GM21576 (cell line): ENCODE data around the gene SGPL1.

Experiments
- ATAC-seq: cut with Tn5 transposase; IDR thresholded peaks from one replicate; pipeline ENCODE4 v1.9.1; 2021; ENCODE audit warnings: mild to moderate bottlenecking, moderate library complexity; ENCODE audit not compliant: unreplicated experiment

The SGPL1 gene

GRCh38 chr10:70780370-70780760 lies 35.4 kb upstream of the SGPL1 start:
- ATAC-seq, result no peak

DNA sequence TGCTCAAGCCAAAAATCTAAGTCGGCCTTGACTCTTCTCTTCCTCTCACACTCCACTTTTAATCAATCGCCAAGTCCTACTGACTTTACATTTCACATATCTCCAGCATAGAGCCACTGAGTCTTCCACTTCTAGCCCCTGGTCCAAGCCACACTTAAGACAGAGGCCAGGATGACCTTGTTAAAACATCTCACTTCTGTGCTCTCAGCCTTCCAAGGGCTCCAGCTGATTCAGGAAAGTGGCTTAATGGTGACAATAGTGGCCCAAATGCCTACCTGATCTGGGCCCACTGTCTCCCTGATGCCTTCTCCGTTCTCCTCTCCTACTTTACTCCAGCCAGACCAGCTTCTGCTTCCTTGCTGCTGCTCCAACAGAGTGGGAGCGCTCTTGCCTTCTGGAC lies 35.0 kb upstream of the SGPL1 start:
- ATAC-seq, result no peak

- ATAC-seq, result no peak
Observed at GRCh38 chr10:70781461-70782051, 34.2 kb upstream of the SGPL1 start.

- ATAC-seq, result no peak
Observed at GRCh38 chr10:70782086-70782745, 33.5 kb upstream of the SGPL1 start.

DNA sequence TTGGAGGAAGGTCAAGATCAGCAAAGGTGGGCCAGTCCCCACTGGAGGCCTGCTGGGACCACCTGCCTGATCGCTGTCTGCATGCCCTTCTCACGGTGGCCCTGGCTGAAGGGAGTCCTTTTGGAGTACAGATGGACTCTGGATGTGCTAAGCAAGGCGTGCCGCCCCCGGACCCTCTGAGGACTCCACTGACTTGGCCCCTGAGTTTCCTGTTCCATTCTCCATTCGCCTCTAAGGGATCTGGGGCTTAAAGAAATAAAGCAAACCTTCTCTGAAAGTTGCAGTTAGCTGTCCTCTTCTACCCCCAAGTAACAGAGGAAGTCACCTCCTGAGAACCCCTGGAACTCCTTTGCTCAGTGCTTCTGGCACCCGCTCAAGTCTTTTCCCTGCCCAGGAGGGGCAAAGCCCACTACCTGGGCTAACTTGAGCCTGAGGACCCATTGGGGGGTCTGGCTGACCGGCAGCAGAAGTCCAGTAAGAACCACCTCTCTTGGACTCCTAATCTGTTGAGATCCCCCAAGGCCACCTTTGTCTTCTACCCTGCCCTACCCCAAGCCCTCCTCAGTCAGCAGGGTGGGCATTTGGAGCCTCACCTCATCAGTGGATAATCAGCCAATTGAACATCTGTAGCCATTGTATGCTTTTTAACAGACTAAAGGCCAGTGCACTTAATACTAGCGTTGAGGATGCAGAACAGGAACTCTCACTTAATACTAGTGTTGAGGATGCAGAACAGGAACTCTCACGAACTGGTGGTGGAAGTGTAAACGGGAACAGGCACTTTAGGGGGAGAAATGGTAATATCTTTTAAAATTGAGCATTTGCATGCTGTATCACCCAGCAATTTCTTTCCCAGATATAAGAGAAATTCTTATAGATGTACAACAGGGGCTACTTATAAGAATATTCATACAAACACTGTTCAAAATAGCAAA lies 32.7 kb upstream of the SGPL1 start:
- ATAC-seq, result no peak

GRCh38 chr10:70784016-70784415 lies 31.7 kb upstream of the SGPL1 start:
- no peak for ATAC-seq

- ATAC-seq, result no peak
Observed at GRCh38 chr10:70784471-70784870, 31.3 kb upstream of the SGPL1 start.

- ATAC-seq, result no peak
Observed at GRCh38 chr10:70785190-70785589, 30.6 kb upstream of the SGPL1 start, which contains the start of gene TBATA. TSS of gene TBATA (minus strand) at chr10:70785377. CDS start at chr10:70783379, 1,998 bp downstream.

- no peak for ATAC-seq
Observed at GRCh38 chr10:70786799-70787415, 28.8 kb upstream of the SGPL1 start.

GRCh38 chr10:70791386-70792039 lies 24.2 kb upstream of the SGPL1 start:
- no peak for ATAC-seq

GRCh38 chr10:70795613-70796012 lies 20.1 kb upstream of the SGPL1 start:
- ATAC-seq, result no peak

GRCh38 chr10:70797840-70798239 lies 17.9 kb upstream of the SGPL1 start:
- ATAC-seq, result no peak

- no peak for ATAC-seq
Observed at GRCh38 chr10:70799124-70799523, 16.6 kb upstream of the SGPL1 start.

- ATAC-seq, result no peak
Observed at GRCh38 chr10:70801854-70802253, 13.9 kb upstream of the SGPL1 start.

GRCh38 chr10:70803775-70804420 lies 11.8 kb upstream of the SGPL1 start:
- ATAC-seq, result no peak

- no peak for ATAC-seq
Observed at GRCh38 chr10:70804421-70804808, 11.3 kb upstream of the SGPL1 start.

- no peak for ATAC-seq
Observed at GRCh38 chr10:70805619-70806215, 10.0 kb upstream of the SGPL1 start.

DNA sequence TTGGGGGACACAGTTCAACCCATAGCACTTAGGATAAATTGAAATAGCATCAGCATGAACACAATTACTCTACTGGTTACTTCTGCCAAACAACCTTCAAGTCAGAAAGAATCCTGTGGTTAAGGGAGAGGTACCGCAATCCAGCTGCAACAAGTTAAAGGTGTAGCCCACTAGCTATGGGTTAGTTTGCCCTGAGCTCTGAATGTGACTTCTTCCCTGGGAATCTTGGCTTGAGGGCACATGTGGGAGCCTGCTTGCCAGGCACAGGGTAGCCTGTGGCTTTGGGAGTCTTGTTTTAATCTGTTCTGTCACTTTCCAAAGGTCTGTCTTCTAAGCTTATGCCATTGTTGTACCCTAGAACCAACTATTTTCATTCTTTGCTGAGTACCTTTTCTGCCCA lies 8.9 kb upstream of the SGPL1 start:
- no peak for ATAC-seq

GRCh38 chr10:70807556-70807955 lies 8.2 kb upstream of the SGPL1 start:
- ATAC-seq, result no peak
